Measurements from ENCODE around the gene ENTHD1. TPM values are rescaled to one million over a fixed set of nuclear protein-coding genes. Genes with fewer than 3 reads are reported as not detected.
A peak's percentile ranks its signal among the peaks of the same experiment; 100 is the strongest.

The ENTHD1 gene
- total and polyA plus RNA-seq, 9 of the 15 experiments (the other 6 are each of a cell fraction or from before 2014, with no cell fraction given): 0.13 to 0.98 (median 0.35) TPM

DNA sequence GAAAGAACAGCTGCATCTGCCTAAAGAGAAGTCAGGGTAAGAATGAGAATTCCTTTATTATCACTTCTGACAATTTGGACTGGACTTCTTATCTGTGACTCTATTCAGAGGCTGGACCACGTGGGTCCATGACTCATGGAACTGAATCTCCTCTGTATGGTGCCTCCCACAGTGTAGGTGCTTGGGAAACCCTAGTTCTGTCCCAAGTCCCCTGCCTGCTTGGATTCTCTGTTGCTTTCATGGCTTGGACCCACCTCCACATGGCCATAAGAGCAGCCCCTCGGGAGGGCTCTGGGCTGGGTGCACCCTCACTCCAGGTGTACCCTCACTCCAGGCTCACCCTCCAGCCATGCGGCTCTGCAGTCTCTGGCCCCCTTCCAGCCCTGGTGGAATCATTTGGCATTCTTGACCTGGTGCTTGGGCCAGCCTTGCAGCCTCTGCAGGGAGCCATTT is 169.6 kb downstream of the ENTHD1 start (continued):
- no peak for TF ChIP-seq ZC3H11A (IDR thresholded peaks at IDR 0.05; ENCODE audit: low read depth, low read length)
- TF ChIP-seq SMARCA4 (IDR thresholded peaks at IDR 0.05): peak; percentile 87
- TF ChIP-seq NCOA2 (IDR thresholded peaks at IDR 0.05; ENCODE audit: partially characterized antibody in 2 of 2): no peak
- TF ChIP-seq BCL6 (CRISPR knock-in tag; IDR thresholded peaks at IDR 0.05): no peak
- no peak for TF ChIP-seq ZFP30 (CRISPR knock-in tag; IDR thresholded peaks at IDR 0.05; ENCODE audit: borderline replicate concordance)
- no peak for TF ChIP-seq NR1H2 (CRISPR knock-in tag; IDR thresholded peaks at IDR 0.05)
- TF ChIP-seq, protein P1, sequence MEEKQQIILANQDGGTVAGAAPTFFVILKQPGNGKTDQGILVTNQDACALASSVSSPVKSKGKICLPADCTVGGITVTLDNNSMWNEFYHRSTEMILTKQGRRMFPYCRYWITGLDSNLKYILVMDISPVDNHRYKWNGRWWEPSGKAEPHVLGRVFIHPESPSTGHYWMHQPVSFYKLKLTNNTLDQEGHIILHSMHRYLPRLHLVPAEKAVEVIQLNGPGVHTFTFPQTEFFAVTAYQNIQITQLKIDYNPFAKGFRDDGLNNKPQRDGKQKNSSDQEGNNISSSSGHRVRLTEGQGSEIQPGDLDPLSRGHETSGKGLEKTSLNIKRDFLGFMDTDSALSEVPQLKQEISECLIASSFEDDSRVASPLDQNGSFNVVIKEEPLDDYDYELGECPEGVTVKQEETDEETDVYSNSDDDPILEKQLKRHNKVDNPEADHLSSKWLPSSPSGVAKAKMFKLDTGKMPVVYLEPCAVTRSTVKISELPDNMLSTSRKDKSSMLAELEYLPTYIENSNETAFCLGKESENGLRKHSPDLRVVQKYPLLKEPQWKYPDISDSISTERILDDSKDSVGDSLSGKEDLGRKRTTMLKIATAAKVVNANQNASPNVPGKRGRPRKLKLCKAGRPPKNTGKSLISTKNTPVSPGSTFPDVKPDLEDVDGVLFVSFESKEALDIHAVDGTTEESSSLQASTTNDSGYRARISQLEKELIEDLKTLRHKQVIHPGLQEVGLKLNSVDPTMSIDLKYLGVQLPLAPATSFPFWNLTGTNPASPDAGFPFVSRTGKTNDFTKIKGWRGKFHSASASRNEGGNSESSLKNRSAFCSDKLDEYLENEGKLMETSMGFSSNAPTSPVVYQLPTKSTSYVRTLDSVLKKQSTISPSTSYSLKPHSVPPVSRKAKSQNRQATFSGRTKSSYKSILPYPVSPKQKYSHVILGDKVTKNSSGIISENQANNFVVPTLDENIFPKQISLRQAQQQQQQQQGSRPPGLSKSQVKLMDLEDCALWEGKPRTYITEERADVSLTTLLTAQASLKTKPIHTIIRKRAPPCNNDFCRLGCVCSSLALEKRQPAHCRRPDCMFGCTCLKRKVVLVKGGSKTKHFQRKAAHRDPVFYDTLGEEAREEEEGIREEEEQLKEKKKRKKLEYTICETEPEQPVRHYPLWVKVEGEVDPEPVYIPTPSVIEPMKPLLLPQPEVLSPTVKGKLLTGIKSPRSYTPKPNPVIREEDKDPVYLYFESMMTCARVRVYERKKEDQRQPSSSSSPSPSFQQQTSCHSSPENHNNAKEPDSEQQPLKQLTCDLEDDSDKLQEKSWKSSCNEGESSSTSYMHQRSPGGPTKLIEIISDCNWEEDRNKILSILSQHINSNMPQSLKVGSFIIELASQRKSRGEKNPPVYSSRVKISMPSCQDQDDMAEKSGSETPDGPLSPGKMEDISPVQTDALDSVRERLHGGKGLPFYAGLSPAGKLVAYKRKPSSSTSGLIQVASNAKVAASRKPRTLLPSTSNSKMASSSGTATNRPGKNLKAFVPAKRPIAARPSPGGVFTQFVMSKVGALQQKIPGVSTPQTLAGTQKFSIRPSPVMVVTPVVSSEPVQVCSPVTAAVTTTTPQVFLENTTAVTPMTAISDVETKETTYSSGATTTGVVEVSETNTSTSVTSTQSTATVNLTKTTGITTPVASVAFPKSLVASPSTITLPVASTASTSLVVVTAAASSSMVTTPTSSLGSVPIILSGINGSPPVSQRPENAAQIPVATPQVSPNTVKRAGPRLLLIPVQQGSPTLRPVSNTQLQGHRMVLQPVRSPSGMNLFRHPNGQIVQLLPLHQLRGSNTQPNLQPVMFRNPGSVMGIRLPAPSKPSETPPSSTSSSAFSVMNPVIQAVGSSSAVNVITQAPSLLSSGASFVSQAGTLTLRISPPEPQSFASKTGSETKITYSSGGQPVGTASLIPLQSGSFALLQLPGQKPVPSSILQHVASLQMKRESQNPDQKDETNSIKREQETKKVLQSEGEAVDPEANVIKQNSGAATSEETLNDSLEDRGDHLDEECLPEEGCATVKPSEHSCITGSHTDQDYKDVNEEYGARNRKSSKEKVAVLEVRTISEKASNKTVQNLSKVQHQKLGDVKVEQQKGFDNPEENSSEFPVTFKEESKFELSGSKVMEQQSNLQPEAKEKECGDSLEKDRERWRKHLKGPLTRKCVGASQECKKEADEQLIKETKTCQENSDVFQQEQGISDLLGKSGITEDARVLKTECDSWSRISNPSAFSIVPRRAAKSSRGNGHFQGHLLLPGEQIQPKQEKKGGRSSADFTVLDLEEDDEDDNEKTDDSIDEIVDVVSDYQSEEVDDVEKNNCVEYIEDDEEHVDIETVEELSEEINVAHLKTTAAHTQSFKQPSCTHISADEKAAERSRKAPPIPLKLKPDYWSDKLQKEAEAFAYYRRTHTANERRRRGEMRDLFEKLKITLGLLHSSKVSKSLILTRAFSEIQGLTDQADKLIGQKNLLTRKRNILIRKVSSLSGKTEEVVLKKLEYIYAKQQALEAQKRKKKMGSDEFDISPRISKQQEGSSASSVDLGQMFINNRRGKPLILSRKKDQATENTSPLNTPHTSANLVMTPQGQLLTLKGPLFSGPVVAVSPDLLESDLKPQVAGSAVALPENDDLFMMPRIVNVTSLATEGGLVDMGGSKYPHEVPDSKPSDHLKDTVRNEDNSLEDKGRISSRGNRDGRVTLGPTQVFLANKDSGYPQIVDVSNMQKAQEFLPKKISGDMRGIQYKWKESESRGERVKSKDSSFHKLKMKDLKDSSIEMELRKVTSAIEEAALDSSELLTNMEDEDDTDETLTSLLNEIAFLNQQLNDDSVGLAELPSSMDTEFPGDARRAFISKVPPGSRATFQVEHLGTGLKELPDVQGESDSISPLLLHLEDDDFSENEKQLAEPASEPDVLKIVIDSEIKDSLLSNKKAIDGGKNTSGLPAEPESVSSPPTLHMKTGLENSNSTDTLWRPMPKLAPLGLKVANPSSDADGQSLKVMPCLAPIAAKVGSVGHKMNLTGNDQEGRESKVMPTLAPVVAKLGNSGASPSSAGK (IDR thresholded peaks at IDR 0.05): peak; percentile 35; the same call in 1 of the 2 replicates
- no peak for TF ChIP-seq LCOR (CRISPR knock-in tag; IDR thresholded peaks at IDR 0.05)
- TF ChIP-seq, protein P2, sequence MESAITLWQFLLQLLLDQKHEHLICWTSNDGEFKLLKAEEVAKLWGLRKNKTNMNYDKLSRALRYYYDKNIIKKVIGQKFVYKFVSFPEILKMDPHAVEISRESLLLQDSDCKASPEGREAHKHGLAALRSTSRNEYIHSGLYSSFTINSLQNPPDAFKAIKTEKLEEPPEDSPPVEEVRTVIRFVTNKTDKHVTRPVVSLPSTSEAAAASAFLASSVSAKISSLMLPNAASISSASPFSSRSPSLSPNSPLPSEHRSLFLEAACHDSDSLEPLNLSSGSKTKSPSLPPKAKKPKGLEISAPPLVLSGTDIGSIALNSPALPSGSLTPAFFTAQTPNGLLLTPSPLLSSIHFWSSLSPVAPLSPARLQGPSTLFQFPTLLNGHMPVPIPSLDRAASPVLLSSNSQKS (CRISPR knock-in tag; IDR thresholded peaks at IDR 0.05): no peak
- peak; percentile 21; the same call in 1 of the 2 replicates for TF ChIP-seq POLR2AphosphoS5 (IDR thresholded peaks at IDR 0.05; ENCODE audit: control insufficient read depth, insufficient read depth, low read depth, low read length)
- no peak for TF ChIP-seq SIX5 (IDR thresholded peaks at IDR 0.05; ENCODE audit: borderline replicate concordance in 1 of 2, insufficient read depth in 1 of 2, low read depth in 1 of 2, low read length in 2 of 2)
- no peak for TF ChIP-seq FOXK2 (conservative IDR thresholded peaks at IDR 0.05 in 1 of 2, IDR thresholded peaks at IDR 0.05 in 1 of 2; ENCODE audit: low read depth in 2 of 2)
- TF ChIP-seq ZNF695 (CRISPR knock-in tag; IDR thresholded peaks at IDR 0.05): no peak
- TF ChIP-seq PML (IDR thresholded peaks at IDR 0.05; ENCODE audit: low read length): no peak
- no peak for TF ChIP-seq RBM17 (IDR thresholded peaks at IDR 0.05; ENCODE audit: borderline replicate concordance, low read depth, low read length)
- TF ChIP-seq SMAD2 (IDR thresholded peaks at IDR 0.05; ENCODE audit: low read depth, low read length): no peak
- TF ChIP-seq PCBP1 (IDR thresholded peaks at IDR 0.05; ENCODE audit: low read depth, low read length, poor library complexity, severe bottlenecking): no peak

Data from K562 (cell line).